Measurements from ENCODE around the gene SPRED3.
"Not testable (repeated sequence)": the region's sequence is repeated elsewhere in the genome, so short reads cannot be mapped to it uniquely, and the experiment has no call there.

Gene SPRED3

DNA sequence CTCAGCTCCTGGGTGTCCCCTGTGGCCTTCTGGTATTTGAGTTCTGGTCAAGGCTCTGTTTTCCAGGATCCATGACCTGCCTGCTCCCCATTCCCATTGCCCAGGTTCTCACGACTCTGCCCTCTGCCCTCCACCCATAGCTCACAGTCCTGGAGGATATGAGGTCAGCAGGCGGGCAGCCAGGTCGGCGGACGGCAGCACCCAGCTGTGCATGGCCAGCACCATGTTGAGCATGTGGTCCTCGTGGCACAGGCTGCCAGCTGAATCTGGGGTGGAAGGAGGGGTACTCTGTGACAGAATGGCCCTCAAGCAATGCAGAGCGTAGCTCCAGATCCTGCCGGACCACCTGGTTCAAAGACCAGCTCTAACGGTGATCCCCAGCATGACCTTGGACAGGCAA, 32.4 kb downstream of the SPRED3 start:
- no peak for DNase-seq (ENCODE audit: low read depth in 2 of 2)

DNA sequence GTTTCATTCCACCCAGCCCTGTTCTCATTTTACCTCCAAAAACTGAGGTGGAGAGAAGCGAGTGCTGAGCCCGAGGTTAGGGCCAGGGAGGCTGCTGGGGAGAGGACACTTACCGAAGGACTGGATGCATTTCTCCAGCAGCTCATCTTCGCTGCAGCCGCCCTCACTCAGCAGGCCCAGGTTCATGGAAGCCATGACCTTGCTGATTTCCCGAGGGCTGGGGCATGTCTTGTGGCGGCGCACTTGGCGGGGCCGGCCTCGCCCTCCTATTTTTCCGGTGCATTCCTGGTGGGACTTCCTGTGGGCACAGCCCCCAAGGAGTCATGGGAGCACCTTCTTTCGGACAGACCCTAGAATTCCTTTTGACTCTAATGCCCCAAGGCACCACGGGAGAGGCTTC, 33.4 kb downstream of the SPRED3 start:
- DNase-seq (ENCODE audit: low read depth in 2 of 2): no peak

DNA sequence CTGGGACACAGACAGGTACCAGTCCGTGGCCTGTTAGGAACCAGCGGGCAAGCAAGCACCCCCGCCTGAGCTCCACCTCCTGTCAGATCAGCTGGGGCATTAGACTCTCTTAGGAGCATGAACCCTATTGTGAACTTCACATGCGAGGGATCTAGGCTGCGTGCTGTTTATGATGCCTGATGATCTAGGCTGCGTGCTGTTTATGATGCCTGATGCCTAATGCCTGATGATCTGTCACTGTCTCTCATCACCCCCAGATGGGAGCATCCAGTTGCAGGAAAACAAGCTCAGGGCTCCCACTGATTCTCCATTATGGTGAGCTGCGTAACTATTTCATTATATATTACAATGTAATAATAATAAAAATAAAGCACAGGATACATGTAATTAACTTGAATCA, 33.9 kb downstream of the SPRED3 start:
- DNase-seq (ENCODE audit: low read depth in 2 of 2): no peak

DNA sequence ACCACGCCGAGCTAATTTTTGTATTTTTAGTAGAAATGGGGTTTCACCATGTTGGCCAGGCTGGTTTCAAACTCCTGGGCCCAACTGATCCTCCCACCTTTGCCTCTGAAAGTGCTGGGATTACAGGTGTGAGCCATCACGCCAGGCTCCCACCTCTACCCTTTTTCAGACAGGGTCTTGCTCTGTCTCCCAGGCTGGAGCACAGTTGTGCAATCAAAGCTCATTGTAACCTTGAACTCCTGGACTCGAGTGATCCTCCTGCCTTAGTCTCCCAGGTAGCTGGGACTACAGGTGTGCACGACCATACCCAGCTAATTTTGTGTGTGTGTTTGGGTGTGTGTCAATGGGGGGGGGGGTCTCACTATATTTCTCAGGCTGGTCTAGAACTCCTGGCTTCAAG, 35.8 kb downstream of the SPRED3 start:
- DNase-seq (ENCODE audit: low read depth in 2 of 2): no peak

GRCh38 chr19:38425222-38425809, 36.8 kb downstream of the SPRED3 start:
- no peak for DNase-seq (ENCODE audit: low read depth in 2 of 2)

DNA sequence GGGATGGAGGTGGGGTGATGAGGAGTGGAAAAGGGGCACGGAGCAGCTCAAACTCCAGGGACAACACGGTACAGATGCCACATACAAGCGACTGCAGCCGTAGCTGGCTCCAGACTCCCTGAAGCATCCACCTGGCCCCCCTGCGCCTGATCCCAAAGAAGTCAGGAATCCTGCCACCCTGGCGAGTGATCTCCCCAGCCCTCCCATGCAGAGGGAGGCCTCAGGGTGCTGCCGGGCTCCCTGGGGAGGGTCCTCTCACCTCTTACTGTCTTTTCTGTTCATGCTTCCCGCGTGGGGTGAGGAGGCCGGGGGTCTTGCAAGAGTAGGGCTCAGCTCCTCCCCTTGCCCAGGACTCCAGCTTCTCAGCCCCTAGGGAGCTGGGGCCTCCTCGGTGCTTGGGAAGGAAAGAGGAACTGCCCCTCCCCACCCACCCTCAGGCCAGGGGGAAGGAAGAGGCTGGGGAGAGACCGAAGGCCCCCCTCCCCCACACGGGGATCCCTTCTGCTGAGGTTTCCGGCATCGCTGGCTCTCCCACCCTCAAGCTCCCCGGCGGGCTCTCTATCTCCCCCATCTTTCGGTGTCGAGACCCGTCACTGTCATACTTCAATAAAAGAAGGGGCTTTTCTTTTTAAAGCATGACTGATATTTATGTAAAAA, 37.4 kb downstream of the SPRED3 start, which contains the start of gene RASGRP4:
TSS of gene RASGRP4 (minus strand) at position 410 of the 657 bp plus-strand sequence. CDS start at position 282, 128 bp downstream.
- peak in 1 of 2 donors; percentile 45 for DNase-seq (ENCODE audit: low read depth in 2 of 2)

- not testable (repeated sequence) for DNase-seq (ENCODE audit: low read depth in 2 of 2)
These were observed 38.7 kb downstream of the SPRED3 start for GRCh38 chr19:38427035-38427677.

- DNase-seq (ENCODE audit: low read depth in 2 of 2): no peak
These were observed 40.7 kb downstream of the SPRED3 start for GRCh38 chr19:38429055-38429810.

DNA sequence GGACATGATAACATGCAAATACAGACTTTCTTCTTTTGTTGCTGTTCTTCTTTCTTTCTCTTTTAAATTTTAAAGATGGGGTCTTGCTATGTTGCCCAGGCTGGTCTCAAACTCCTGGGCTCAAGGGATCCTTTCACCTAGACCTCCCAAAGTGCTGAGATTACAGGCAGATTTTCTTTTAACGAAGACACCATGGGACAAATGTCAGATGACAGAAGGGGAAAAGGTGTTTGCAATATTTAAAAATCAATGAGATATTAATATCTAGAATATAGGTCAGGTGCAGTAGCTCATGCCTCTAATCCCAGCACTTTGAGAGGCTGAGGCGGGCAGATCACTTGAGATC, 41.3 kb downstream of the SPRED3 start:
- DNase-seq (ENCODE audit: low read depth in 2 of 2): no peak

- no peak for DNase-seq (ENCODE audit: low read depth in 2 of 2)
These were observed 42.4 kb downstream of the SPRED3 start for GRCh38 chr19:38430931-38431330.

DNA sequence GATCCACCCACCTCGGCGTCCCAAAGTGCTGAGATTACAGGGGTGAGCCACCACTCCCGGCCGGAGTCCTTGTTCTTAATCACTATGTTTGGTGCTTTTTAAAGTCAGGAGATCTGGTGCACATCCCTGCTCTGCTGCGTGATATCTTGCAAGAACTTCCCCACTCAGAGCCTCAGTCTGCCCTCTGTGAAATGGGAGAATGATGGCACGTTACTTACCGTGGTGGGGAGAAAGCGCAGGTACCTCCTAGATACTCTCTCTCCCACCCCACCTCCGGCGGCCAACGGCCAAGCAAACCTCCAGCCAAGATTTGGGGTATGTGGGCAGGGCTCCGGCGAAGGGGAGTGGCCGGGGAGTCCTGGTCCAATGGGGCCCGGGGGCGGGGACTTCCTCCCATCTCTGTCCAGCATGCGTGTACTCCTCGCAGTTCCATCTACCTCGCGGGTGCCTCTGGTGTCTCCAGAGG, 44.8 kb downstream of the SPRED3 start, which contains the start of gene RYR1:
TSS of gene RYR1 (plus strand) at position 424 of the 466 bp plus-strand sequence. CDS start 139 bp downstream, outside the sequence.
- peak; percentile 45 to 60 for DNase-seq (ENCODE audit: low read depth in 2 of 2)

DNA sequence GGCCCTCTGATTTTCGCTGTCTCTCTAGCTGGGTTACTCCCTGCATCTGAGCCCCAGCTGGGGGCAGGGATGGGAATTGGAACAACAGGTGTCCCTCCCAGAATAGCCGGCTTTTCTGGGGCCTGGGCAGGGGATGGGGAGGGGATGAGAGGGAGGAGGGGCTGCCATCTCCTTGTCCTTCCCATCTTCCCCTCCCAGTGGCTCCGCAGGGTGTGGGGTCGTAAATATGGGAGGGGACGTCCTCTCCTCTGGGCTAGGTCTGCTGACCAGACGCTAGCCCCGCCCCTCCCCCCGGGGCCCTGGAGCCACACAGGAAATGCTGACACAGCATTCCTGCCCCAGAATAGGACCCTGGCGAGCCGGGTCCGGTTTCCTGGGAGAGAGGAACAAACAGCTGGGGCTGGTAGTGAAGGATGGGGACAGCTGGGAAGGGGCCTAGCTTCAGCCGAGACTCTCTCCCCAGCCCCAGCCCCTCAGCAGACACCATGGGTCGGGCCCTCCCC, 46.1 kb downstream of the SPRED3 start:
- no peak for DNase-seq (ENCODE audit: low read depth in 2 of 2)

GRCh38 chr19:38437295-38437694, 48.8 kb downstream of the SPRED3 start:
- DNase-seq (ENCODE audit: low read depth in 2 of 2): no peak

- DNase-seq (ENCODE audit: low read depth in 2 of 2): no peak
These were observed 49.4 kb downstream of the SPRED3 start for GRCh38 chr19:38437917-38438316.

DNA sequence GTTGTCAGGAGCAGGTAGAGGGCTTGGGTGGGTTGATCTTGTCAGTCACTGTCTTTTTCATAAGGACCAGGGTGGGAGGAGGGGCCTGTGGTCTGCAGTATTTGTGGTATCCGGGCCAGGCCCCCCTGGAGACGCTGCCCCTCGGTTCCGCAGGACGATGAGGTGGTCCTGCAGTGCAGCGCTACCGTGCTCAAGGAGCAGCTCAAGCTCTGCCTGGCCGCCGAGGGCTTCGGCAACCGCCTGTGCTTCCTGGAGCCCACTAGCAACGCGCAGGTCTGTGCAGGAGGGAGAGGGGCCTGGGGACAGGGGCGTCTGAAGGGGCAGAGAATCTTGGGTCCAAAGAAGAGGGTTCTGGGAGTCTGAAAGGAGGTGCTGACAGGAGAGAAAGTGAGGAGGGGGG, 52.1 kb downstream of the SPRED3 start:
- no peak for DNase-seq (ENCODE audit: low read depth in 2 of 2)

DNA sequence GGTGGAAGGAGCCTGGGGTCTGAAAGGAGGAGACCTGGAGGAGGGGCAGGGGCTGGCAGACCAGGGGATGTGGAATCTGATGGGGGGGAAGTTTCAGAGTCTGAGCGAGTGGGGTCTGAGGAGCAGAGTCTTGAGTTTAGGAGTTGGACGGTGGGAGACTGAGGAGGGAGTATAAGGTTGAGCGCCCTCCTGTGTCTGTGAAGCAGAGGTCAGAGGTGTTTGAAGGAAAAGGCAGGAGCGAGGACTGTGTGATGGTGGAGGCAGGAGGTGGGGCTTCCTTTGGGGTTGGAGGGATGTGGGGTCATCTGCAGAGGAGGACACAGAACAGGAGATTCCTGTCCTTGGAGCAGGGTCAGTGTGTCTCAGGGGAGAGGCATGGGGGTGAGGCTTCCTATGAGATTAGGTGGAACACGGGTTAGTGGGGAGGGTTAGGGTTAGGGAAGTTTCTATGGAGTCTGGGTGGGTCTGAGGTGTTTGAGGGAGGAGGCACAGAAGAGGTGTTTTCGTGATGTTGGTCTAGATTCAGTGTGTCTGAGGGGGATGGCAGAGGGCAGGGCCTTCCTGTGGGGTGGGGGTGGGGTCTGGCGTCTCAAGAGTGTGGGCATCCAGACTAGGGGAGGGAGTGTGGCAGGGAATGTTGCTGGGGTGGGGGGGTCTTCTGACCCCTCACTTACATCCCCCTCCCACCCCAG, 53.3 kb downstream of the SPRED3 start:
- no peak for DNase-seq (ENCODE audit: low read depth in 2 of 2)

DNA sequence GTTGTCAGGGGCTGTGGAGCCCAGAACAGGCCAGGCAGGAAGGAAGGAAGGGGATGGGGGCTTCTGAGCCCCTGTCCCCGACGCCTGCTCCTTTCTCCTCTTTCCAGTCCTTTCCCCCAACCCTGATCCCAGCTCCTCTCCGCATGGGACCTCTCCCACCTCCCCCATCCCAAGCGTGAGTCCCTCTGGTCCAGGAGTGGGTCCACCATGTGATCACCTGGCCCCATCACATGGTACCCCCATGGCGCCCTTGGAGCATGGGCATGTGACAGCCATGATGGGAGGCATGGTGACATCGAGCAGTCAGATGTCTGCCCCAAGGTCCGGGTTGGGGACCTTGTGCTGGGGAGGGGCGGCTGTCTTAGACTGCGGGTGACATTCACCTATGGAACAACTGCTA, 54.2 kb downstream of the SPRED3 start:
- no peak for DNase-seq (ENCODE audit: low read depth in 2 of 2)

DNA sequence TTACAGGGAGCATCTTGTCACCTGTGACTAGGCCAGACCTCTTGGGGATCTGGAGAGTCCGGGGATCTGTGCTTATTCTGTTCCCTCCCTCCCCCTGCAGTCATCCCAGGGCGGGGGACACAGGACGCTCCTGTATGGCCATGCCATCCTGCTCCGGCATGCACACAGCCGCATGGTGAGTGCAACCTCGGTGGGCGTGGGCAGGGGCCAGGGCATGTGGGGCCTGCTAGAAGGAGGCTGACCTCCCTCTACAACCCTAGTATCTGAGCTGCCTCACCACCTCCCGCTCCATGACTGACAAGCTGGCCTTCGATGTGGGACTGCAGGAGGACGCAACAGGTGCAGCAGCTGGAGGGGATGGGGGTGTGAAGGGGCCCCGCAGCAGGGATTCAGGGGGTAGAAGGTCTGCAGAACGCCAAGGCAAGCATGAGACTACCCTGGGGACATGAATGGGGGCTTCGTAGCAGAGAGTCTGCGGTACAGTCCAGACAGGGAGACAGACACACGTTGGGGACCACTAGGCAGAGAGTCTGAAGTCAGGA, 55.0 kb downstream of the SPRED3 start:
- DNase-seq (ENCODE audit: low read depth in 2 of 2): no peak

GRCh38 chr19:38444026-38444425, 55.5 kb downstream of the SPRED3 start:
- no peak for DNase-seq (ENCODE audit: low read depth in 2 of 2)

- DNase-seq (ENCODE audit: low read depth in 2 of 2): no peak
These were observed 56.9 kb downstream of the SPRED3 start for GRCh38 chr19:38445362-38445761.

DNA sequence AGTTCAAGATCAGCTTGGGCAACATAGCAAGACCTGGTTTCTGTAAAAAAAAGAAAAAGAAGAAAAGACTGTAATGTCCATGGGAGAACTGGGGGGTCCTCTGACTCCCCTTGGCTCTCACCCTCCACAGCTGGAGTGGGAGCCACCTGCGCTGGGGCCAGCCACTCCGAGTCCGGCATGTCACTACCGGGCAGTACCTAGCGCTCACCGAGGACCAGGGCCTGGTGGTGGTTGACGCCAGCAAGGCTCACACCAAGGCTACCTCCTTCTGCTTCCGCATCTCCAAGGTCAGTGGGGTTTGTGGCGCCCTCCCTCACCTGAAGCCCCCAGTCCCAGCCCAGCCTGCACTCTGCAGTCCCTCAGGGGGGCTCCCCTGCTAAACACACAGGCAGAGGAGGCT, 59.7 kb downstream of the SPRED3 start:
- DNase-seq (ENCODE audit: low read depth in 2 of 2): no peak

Measured in stimulated activated CD8-positive, alpha-beta memory T cell treated with anti-CD3 and anti-CD28 coated beads, Interleukin-2, amount 100 ng/mL, for 48 hours (primary cell).